Endometrium (tissue), 2 donors: ENCODE measurements around the gene REPS1.

Experiments
- FAIRE-seq: peaks from 2 replicates; lab custom pipeline; 2012; peaks lifted over from hg19 to GRCh38; lab: Jason Lieb, UNC
- donor health status: control.
- donor health status: control.

The REPS1 gene

DNA sequence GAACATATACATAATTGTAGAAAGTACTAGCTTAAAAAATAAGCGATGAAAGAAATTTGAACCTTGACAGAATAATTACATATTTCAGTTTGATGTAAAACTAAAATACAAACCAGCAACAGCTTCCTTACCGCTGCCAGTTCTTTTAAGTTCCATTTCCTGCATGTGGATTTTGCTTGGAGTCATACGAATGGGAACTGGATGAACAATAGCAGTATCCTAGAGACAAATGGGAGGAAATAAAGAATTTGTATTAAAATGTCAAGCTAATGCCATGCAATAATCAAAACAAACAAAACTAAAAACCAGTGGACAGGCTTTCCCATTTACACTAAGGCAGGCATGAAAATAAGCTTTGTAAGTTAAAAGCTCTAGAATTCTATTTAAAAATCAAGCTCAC is 67.1 kb downstream of the REPS1 start:
- FAIRE-seq: no peak

DNA sequence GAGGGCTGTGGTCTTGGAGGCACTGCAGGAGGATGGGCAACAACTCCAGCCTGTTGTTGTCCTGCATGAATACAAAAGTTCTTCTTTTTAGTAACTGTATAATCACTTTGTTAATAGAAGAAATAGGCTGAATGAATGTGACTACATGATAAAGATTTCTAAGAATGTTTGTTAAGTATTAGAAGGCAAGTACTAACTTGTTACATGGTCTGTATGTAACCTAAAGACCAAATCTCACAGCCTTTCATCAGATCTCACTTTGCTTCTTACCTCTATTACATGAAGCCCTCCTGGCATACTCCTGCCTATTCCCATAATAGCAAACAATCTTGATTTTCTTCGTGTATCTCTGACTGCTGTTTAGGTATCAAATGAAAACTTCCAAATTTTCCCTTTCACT is 73.4 kb downstream of the REPS1 start:
- FAIRE-seq: no peak

DNA sequence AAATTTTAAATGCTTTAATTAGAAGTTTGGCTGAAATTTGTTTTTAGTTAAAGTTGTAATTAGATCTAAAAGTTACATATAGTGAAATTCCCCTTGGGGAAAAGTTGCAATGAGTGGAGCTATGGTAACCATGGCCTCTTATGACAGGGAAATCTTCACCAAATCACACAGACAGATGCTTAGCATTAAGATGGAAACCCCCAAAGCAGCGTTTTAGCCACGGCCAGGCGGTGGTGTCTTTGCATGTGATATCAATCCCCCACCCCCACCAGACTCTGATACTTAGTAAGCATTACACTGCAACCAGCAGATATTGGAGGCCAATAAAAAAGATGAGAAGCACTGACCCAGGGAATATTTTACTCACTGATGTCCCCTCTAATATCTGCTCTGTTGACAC is 75.7 kb downstream of the REPS1 start:
- FAIRE-seq: no peak

DNA sequence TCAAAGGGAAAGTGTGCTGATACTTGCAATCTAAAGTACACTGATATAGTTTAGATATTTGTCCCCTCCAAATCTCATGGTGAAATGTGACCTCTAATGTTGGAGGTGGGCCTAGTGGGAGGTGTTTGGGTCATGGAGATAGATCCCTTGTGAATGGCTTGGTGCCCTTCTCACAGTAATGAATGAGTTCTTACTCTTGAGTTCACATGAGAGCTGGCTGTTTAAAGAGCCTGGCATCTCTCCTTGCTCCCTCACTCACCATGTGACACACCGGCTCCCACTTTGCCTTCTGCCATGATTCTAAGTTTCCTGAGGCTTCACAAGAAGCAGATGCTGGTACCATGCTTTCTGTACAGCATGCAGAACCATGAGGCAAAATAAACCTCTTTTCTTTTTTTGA is 78.1 kb downstream of the REPS1 start:
- FAIRE-seq: no peak

DNA sequence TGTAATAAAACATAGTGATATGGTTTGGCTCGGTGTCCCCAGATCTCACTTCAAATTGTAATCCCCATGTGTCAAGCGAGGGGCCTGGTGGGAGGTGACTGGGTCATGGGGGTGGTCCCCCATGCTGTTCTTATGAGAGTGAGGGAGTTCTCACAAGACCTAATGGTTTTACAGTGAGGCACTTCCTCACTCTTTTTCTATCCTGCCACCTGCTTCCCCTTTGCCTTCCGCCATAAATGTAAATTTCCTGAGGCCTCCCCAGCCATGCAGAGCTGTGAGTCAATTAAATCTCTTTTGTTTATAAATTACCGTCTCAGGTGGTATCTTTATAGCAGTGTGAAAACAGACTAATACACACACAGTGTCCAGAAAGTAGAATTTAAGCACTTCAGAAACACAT is 78.5 kb downstream of the REPS1 start:
- no peak for FAIRE-seq

DNA sequence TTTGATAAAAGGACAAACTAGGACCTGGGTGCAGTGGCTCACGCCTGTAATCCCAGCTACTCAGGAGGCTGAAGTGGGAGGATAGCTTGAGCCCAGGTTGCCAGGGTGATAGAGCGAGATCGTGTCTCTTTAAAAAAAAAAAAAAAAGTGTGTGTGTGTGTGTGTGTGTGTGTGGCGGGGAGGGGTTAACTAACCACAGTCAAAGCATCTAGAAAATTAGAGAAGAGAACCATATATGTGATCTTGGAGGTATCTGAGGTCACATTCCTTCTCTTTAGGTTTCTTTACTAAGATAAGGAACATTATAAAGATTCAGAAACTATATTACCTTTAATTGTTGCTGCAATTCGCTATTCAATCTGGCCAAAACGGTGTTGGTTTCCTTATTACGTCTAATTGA is 80.9 kb downstream of the REPS1 start:
- no peak for FAIRE-seq

DNA sequence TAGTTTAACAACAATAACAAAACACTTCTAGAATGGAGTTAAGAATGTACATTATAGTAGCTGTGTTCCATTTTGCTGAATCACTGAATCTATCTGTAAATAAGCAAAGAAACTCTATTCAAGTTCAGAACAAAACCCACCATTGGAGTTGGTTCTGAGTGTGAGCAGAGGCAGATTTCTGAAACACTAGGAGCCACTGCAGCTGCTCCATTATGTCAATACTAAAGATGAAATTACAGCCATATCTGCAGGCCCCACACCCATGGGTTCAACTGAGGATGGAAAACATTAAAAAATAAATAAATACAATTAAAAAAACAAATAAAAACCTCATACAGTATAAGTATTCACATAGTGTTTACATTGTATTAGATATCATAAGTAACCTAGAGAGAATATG is 91.0 kb downstream of the REPS1 start:
- FAIRE-seq: no peak

DNA sequence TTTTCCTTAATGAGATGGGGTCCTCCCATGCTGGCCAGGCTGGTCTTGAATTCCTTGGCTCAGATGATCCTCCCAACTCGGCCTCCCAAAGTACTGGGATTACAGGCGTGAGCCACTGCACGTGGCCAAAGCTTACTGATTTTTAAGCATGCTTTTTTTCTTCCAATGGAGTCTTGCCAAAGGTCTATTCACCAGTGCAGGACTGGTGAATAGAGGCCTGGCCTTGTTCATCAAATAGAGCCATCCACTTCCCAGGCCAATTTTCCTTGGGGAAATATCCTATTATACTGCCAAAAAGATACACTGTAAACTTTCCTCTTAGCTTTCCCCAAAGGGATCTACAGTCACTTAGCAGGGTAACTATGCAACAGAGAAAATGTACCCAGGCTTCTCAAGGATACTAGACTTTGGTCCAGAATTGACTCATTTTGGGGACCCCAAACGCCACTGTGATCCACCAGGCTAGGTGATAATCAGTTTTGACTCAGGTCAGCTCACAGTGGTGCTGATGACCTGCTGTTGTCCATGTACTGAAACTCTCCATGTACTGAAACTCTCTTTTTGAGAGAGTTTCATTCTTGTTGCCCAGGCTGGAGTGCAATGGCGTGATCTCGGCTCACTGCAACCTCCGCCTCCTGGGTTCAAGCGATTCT is 91.8 kb downstream of the REPS1 start:
- no peak for FAIRE-seq

DNA sequence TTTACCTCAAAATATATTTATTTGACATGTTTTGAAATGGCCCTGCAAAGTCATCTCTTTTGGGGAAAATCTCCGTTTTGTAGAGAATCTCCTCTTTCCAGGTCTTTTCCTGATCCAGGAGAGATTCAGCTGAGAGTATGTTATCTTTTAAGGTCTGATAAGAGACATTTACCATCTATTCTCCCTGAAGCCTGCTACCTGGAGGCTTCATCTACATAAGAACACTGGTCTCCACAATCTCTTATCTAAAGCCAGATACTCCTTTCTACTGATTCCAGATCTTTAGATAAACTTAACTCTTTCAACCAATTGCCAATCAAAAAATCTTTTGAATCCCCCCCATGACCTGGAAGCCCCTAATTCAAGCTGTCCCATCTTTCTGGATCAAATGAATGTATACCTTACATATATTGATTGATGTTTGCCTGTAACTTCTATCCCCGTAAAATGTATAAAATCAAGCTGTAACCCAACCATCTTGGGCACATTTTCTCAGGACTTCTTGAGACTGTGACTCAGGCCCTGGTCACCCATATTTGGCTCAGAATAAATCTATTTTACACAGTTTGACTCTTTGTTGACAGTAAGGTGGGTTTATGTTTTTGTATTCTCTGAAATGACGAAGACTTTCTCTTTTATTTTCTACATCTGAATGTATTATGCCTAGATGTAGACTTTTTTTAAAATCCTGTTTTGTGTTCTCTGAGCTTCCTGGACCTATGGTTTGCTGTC is 96.6 kb downstream of the REPS1 start:
- FAIRE-seq: no peak

DNA sequence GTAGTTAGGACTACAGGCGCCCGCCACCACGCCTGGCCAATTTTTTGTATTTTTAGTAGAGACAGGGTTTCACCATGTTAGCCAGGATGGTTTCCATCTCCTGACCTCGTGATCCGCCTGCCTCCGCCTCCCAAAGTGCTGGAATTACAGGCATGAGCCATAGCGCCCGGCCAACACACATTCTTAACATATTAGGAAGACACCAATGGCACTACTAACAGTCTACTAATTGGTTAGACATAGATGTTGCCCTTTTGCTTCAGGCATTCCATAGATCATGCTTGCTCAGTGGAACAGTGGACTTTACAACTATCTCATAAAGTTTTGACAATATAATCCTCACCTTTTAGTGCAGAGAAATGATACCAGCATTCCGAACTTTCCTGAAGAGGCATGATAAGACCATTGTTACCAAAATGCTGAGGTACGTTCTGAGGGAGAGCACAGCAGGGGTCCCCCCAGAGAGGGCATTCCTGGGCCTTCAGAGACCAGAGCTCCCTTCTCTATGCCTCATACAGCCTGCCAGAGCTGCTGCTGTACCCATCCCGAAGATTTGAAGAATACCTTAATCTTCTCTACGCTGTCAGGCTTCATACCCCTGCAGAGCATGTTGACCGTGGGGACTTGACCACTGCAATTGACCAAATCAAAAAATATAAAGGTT is 102.8 kb downstream of the REPS1 start:
- FAIRE-seq: no peak

DNA sequence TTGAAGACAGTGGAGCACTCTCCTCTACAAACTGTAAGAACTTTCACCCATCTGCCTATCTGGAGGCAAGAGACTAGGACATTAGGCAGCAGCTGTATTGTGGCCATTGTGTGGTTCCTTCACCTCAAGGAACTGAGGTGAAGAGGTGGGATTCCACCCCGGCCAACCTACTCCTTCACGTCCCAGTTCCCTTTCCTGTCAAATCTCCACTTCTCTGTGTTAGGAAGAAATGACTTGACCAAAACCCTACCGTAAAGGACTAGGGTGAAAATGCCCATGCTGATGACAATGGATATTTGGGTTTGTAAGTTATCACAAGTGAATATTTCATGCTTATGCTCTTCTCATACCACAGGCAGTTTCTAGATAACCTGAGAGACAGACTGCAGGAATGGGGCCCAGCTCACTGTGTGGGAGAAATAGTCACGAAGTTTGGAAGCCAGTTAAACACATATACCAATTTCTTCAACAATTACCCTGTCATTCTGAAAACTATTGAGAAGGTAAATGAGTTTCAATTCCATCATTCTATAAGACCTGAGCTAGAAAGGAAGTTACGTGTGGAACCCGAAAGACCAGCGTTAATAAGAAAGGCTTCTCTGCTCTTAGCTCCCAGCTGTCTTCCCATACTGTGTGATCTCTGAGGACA is 105.6 kb downstream of the REPS1 start:
- no peak for FAIRE-seq

DNA sequence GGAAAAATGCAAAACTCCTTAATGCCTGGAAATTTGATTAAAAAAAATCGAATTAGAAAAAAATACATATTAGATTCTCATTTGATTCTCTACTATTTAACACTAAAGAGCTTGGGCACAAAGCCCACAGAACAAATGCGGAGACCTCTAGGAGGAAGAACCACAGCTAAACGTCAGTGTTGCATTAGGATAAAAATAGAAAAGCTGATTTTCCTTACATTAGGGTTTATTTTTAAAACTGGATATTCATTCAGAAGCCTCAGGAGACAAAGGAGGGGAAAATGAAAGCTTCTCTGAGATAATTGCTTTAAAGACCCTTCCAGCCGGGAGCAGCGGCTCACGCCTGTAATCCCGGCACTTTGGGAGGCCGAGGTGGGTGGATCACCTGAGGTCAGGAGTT is 114.9 kb downstream of the REPS1 start:
- FAIRE-seq: no peak

DNA sequence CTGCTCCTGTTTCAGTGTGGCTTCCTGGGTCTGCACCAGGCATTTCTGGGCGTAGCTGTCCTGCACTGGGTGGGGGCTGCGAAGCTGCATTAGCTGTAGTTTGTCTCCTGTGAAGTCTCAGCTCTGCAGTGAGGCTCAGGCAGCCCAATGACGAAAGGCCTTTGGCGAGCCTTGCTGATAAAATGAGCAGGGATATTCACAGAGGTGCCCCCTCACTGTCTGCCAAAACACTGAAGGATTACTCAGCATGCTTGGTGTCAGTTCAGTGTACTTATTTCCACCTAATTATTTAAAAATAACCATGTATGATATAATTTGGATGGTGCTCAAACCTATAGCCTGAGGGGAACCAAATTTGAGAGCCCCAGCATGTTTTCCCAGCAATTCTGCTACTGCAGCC is 118.7 kb downstream of the REPS1 start:
- no peak for FAIRE-seq

DNA sequence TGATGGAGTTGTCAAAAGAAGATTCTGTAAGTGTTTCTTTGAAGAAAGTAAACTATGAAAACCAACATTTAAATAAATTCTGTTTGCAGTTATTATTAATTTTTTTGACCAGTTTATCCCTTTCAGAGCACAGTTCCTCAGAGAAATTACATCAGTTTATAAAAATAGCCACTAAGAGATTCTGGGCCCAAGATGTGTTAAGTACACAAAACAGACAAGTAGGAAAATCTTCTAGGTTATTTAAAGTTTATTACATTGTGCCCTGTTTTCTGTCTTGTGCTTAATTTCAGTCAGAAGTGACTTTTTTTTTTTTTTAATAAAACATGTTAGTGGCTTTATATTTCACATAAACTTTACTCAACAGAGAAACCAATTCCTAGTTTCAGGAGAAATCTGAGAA is 119.9 kb downstream of the REPS1 start:
- peak; percentile 50 for FAIRE-seq

DNA sequence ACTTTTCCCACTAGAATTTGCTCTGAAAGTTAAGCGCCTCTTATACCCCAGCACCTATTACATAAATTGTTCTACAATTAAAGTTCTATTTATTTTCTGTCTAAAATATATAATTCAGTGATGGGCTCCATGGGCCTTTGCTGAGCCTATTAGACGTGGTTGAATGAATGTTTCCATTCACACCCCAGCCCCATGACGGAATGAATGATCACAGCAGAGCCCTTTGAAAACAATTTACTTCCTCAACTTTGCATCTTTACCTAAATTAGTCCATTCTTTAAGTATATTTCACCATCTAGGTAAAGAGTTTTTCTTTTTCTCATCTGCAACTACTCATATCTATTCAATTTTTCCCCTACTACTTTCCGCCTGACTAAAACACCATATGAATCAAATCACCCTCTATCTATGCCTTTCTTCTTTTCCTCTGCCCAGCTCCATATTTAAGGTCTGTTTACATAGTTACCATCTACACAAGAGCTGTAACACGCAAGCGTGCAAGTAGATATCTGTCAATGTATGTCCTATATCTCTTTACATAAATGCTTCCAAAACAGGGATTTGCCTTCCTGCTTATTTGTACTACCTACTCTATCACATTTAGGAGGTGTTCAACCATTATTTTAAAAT is 122.5 kb downstream of the REPS1 start:
- no peak for FAIRE-seq

DNA sequence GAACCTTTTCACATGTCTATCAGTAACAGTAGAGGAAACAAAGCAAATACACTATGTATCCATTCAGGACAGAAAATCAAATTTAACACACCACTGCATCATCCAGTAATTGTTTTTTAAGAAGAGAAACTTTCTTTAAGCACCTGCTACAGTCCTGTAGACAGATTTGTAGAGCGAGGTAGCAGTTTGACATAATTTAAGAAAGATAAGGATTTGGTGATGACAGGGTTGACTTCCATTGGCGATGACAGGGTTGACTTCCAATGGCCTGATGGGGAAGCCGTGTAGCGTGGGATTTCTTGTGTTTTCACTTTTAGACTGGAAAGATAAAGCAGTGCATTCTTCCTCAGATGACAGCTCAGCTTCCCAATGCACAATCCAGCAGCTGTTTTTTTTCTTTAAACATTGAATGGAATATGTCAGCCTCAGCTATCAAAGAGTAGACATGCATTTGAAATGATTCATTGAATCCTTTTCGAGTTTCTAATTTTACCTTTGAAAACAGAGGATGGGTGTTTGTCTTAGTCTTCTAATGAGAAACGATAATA is 123.6 kb downstream of the REPS1 start:
- FAIRE-seq: no peak

DNA sequence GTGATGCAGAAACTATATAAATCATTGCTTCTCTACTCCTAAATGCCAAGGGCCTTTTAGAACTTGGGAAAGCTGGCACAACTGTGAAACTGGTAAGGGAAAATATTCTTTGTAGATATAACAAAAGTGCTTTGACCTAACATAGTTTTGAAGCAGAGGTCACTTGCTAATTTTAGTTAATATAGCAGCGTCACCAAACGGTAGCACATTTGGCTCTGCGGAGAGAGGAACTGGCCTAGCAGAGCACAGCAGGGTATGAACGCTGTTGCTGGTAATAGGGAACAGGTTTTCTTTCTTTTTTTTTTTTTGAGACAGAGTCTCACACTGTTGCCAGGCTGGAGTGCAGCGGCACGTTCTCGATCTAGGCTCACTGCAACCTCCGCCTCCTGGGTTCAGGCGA is 124.7 kb downstream of the REPS1 start:
- no peak for FAIRE-seq

DNA sequence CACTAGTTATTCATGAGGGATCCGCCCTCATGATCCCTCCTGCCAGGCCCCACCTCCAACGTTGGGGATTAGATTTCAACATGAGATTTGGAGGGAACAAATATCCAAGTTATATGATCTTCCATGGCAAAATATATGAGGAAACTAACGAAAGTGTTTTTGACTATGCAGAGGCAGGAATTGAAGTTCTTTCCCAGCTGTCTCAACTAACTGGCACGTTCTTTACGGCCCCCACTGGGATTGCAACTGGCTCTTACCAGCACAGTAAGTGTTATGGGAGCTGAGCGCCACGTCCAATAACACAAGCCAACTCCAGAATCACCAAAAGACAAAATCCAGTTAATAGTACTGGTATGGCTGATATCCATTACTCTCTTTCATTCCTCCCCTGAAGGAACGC is 125.6 kb downstream of the REPS1 start:
- no peak for FAIRE-seq

DNA sequence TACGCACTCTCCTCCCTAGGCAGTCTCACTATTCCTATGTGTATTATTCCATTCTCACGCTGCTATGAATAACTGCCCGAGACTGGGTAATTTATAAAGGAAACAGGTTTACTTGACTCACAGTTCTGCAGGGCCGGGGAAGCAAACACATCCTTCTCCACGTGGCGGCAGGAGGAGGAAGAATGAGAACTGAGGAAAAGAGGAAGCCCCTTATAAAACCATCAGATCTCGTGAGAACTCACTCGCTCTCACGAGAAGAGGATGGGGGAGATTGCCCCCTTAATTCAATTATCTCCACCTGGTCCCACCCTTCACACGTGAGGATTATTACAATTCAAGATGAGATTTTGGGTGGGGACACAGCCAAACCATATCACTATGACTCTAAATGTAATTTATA is 130.3 kb downstream of the REPS1 start:
- no peak for FAIRE-seq

DNA sequence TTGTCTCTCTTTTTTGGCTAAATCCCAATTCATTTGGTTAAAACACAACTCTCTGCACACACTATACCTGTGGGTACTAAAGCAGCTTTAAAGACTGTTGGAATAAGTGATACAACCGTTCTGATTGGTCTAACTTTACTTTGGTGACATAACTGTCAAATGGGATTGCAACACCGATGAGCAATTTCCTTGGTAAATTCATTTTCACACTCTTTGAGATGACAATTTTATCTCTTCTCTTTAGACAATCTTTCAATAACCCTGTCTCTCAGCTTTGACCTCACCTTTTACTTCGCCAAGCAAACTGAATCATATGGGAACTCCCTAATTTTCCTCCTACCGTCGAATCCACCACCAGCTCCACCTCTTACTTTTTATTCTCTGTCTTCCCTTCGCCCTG is 131.4 kb downstream of the REPS1 start:
- FAIRE-seq: no peak
